GM23338 (cell line): ENCODE results near the gene FAM168A. TPM values are rescaled to one million over a fixed set of nuclear protein-coding genes. Genes with fewer than 3 reads are reported as not detected.
"Not testable (repeated sequence)": the region's sequence is repeated elsewhere in the genome, so short reads cannot be mapped to it uniquely, and the experiment has no call there.

Experiments used
- ATAC-seq: fragments of 200-7000 bp; cut with Tn5 transposase; 3 replicates; pipeline ENCODE4 v1.9.1; 2020
- DNase-seq: peaks from one replicate; pipeline ENCODE4 v3.0.0-alpha.2; 2015; ENCODE audit warnings: low spot score
- H2AFZ ChIP-seq: fragments of 200-600 bp; sonication (generic); 2 replicates; pipeline ENCODE4 v1.8.0; 2016; ENCODE audit warnings: antibody characterized with exemption, mild to moderate bottlenecking, moderate library complexity
- H3F3A ChIP-seq: fragments of 200-600 bp; sonication (generic); replicated peaks from 2 replicates; pipeline ENCODE4 v1.8.0; 2017; ENCODE audit warnings: antibody characterized with exemption, mixed run types, low read depth
- H3K27ac ChIP-seq: fragments of 200-600 bp; sonication (generic); 2 replicates; pipeline ENCODE4 v1.6.1; 2016; ENCODE audit warnings: low read depth
- H3K27me3 ChIP-seq: fragments of 200-600 bp; sonication (generic); 2 replicates; pipeline ENCODE4 v1.8.0; 2016; ENCODE audit warnings: mild to moderate bottlenecking, mixed run types, moderate library complexity; ENCODE audit not compliant: insufficient read depth
- H3K36me3 ChIP-seq: fragments of 200-600 bp; sonication (generic); 2 replicates; pipeline ENCODE4 v1.8.0; 2016; ENCODE audit warnings: mild to moderate bottlenecking; ENCODE audit not compliant: insufficient read depth
- H3K4me1 ChIP-seq: fragments of 200-600 bp; sonication (generic); 2 replicates; pipeline ENCODE4 v1.8.0; 2016; ENCODE audit warnings: mild to moderate bottlenecking, moderate library complexity; ENCODE audit not compliant: insufficient read depth
- H3K4me2 ChIP-seq: fragments of 200-600 bp; sonication (generic); 2 replicates; pipeline ENCODE4 v1.7.1; 2017; ENCODE audit warnings: mixed run types
- H3K4me3 ChIP-seq: fragments of 200-600 bp; sonication (generic); 2 replicates; pipeline ENCODE4 v1.6.1; 2016; ENCODE audit warnings: mixed run types
- H3K79me2 ChIP-seq: fragments of 200-600 bp; sonication (generic); replicated peaks from 2 replicates; pipeline ENCODE4 v1.8.0; 2017; ENCODE audit warnings: mild to moderate bottlenecking; ENCODE audit not compliant: insufficient read depth
- H3K9me2 ChIP-seq: fragments of 200-600 bp; sonication (generic); 2 replicates; pipeline ENCODE4 v1.8.0; 2017; ENCODE audit not compliant: insufficient read depth
- H4K20me1 ChIP-seq: fragments of 200-600 bp; sonication (generic); replicated peaks from 2 replicates; pipeline ENCODE4 v1.8.0; 2017; ENCODE audit warnings: mild to moderate bottlenecking; ENCODE audit not compliant: insufficient read depth
- H3K27ac Mint-ChIP-seq: 2 replicates; pipeline ENCODE4 v1.8.0; 2020; ENCODE audit warnings: inconsistent platforms, mild to moderate bottlenecking, moderate library complexity, mixed read lengths
- H3K27me3 Mint-ChIP-seq: 3 replicates; pipeline ENCODE4 v1.8.0; 2022; ENCODE audit warnings: low read depth, mild to moderate bottlenecking, moderate library complexity, mixed read lengths, inconsistent platforms; ENCODE audit not compliant: insufficient read depth, poor library complexity
- H3K36me3 Mint-ChIP-seq: 3 replicates; pipeline ENCODE4 v1.8.0; 2021; ENCODE audit warnings: low read depth, mild to moderate bottlenecking, inconsistent platforms, moderate library complexity, mixed read lengths
- H3K4me1 Mint-ChIP-seq: 3 replicates; pipeline ENCODE4 v1.8.0; 2020; ENCODE audit warnings: mild to moderate bottlenecking, inconsistent platforms, mixed read lengths
- H3K4me3 Mint-ChIP-seq: 3 replicates; pipeline ENCODE4 v1.8.0; 2021; ENCODE audit warnings: moderate library complexity, mild to moderate bottlenecking, inconsistent platforms, mixed read lengths
- H3K9me3 Mint-ChIP-seq: 3 replicates; pipeline ENCODE4 v1.8.0; 2020; ENCODE audit warnings: moderate library complexity, mild to moderate bottlenecking, inconsistent platforms, mixed read lengths
- CTCF ChIP-seq, 2 experiments: fragments of 200-600 bp in 1 of 2; sonication (generic) in 1 of 2; conservative IDR thresholded peaks; 2 replicates each; pipeline versions ENCODE4 v1.5.1 to v1.6.1; 2016 to 2017; ENCODE audit warnings: antibody characterized with exemption in 2 of 2, low read depth in 2 of 2, mild to moderate bottlenecking in 2 of 2, moderate library complexity in 1 of 2
- EZH2phosphoT487 ChIP-seq: fragments of 200-600 bp; sonication (generic); IDR thresholded peaks from one replicate; pipeline ENCODE4 v1.8.1; 2018; ENCODE audit warnings: antibody characterized with exemption; ENCODE audit not compliant: unreplicated experiment
- POLR2AphosphoS5 ChIP-seq: IDR thresholded peaks from 2 replicates; pipeline ENCODE4 v1.6.1; 2016; ENCODE audit warnings: antibody characterized with exemption, low read depth
- REST ChIP-seq: IDR thresholded peaks from one replicate; pipeline ENCODE4 v1.6.1; 2018; ENCODE audit warnings: antibody characterized with exemption; ENCODE audit not compliant: unreplicated experiment
- STAT1 ChIP-seq: IDR thresholded peaks from one replicate; pipeline ENCODE4 v1.6.1; 2016; ENCODE audit warnings: antibody characterized with exemption; ENCODE audit not compliant: unreplicated experiment
- ZNF114 ChIP-seq: fragments of 250-450 bp; sonication (Bioruptor Pico); IDR thresholded peaks from 2 replicates; pipeline ENCODE4 v1.5.0; 2020; ENCODE audit warnings: mild to moderate bottlenecking, moderate library complexity
- ZNF331 ChIP-seq: fragments of 250-450 bp; sonication (Bioruptor Pico); IDR thresholded peaks from 2 replicates; pipeline ENCODE4 v1.5.0; 2020; ENCODE audit warnings: low read depth, mild to moderate bottlenecking, moderate library complexity
- polyA plus RNA-seq: library from polyadenylated mRNA; unstranded; fragments of >200 nt; fragmentation: Nextera tagmentation; extraction: Ambion mirVana; gene quantifications from 2 replicates; pipeline ENCODE4 v1.2.1, GENCODE V29; 2016
- total RNA-seq: library from RNA; depleted of rRNA; stranded (reverse); fragments of >200 nt; shearing (Covaris generic); gene quantifications from 2 replicates; pipeline ENCODE4 v1.2.3, GENCODE V29; 2014
- TF ChIP-seq, protein P1 (sequence below): IDR thresholded peaks from 2 replicates; pipeline ENCODE4 v1.6.1; 2016; ENCODE audit warnings: antibody characterized with exemption

FAM168A gene
- total and polyA plus RNA-seq, 2 experiments from 2014 or later, result 8.0 to 20.3 TPM

DNA sequence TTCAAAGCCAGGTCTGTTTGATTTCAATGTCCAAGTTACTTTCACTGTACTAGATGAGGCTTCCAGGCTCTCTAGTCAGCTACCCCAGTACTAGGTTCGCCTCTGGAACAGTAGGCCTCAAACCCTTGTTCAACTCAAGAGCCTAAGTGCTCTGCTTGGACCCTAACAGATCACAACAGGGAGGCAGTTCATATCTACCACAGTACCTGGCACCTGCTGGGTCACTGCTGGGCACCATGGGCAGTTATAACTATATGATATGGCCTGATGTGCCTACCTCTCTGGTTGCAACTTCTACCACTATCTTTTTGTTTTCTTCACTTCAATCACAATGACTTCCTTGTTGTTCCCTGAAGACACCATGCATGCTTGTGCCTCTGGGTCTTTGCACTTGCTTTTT lies 124.7 kb downstream of the FAM168A start:
- H3K9me2 ChIP-seq, result no peaks in the 10 kb centered on the region
- H4K20me1 ChIP-seq, result peaks cover 4% of the 10 kb centered on the region; the same call in 1 of the 2 replicates
- DNase-seq, result no peak
- H3K79me2 ChIP-seq, result peaks cover 36% of the 10 kb centered on the region
- no peaks in the 10 kb centered on the region for H3K36me3 ChIP-seq
- ATAC-seq, result no peak
- TF ChIP-seq POLR2AphosphoS5, result no peak
- TF ChIP-seq STAT1, result no peak
- TF ChIP-seq, protein P1, sequence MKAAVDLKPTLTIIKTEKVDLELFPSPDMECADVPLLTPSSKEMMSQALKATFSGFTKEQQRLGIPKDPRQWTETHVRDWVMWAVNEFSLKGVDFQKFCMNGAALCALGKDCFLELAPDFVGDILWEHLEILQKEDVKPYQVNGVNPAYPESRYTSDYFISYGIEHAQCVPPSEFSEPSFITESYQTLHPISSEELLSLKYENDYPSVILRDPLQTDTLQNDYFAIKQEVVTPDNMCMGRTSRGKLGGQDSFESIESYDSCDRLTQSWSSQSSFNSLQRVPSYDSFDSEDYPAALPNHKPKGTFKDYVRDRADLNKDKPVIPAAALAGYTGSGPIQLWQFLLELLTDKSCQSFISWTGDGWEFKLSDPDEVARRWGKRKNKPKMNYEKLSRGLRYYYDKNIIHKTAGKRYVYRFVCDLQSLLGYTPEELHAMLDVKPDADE, result no peak
- no peak for TF ChIP-seq EZH2phosphoT487
- TF ChIP-seq ZNF114 (CRISPR knock-in tag), result no peak
- no peak for TF ChIP-seq CTCF (conservative IDR thresholded peaks at IDR 0.05; ENCODE audit: low read depth in 2 of 2)
- TF ChIP-seq ZNF331, result no peak
- Mint-ChIP-seq H3K27ac (no peak overlapping the region), H3K27me3 (peaks cover 2% of the 10 kb centered on the region), H3K4me1 (peaks cover 12% of the 10 kb centered on the region), H3K9me3 (peaks cover 9% of the 10 kb centered on the region; the same call in 2 of the 3 replicates), H3K4me3 (no peak overlapping the region), H3K36me3 (peaks cover 7% of the 10 kb centered on the region)
- H3K27me3 ChIP-seq, result no peaks in the 10 kb centered on the region
- H3K4me3 ChIP-seq, result no peak overlapping the region
- H3K27ac ChIP-seq, result no peak overlapping the region
- no peaks in the 10 kb centered on the region for H3F3A ChIP-seq
- no peak overlapping the region for H2AFZ ChIP-seq
- no peak overlapping the region for H3K4me2 ChIP-seq
- H3K4me1 ChIP-seq, result peaks cover 7% of the 10 kb centered on the region; the same call in 1 of the 2 replicates

DNA sequence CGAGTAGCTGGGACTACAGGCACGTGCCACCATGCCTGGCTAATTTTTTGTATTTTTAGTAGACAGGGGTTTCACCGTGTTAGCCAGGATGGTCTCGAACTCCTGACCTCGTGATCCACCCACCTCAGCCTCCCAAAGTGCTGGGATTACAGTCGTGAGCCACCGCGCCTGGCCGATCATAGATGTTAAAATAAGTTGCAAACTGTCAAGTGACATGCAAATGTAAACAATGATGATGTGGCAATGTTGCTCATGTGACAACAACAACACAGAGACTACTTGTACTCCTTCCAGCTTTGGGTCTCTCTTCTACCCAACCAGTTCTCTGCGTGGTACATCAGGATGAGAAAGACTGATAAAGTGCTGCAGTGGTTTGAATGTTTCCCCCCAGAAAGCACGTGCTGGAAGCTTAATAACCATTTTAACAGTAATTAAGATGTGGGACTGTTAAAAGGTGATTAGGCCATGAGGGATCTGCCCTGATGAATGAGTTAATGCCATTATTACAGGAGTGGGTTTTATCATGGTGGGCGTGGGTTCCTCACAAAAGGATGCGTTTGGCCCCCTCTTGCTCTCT lies 127.8 kb downstream of the FAM168A start:
- H3K9me2 ChIP-seq, H3F3A ChIP-seq, H3K36me3 ChIP-seq, H3K27me3 Mint-ChIP-seq, H2AFZ ChIP-seq, H3K27ac ChIP-seq, H3K4me3 ChIP-seq, H3K36me3 Mint-ChIP-seq, H3K4me1 Mint-ChIP-seq, ATAC-seq, H4K20me1 ChIP-seq, H3K9me3 Mint-ChIP-seq, H3K4me1 ChIP-seq, DNase-seq, H3K27me3 ChIP-seq, H3K4me3 Mint-ChIP-seq, H3K4me2 ChIP-seq: not testable (repeated sequence)
- peaks cover 15% of the 10 kb centered on the region; the same call in 1 of the 2 replicates for H3K79me2 ChIP-seq
- 0 out of 2 replicates have a peak overlapping the region, but pooled peaks have one; percentile 30 for H3K27ac Mint-ChIP-seq

- H3K4me1 Mint-ChIP-seq, result no peaks in the 10 kb centered on the region
- H3K36me3 ChIP-seq, result no peaks in the 10 kb centered on the region
- H3K27ac Mint-ChIP-seq, result no peak overlapping the region
- H3K9me3 Mint-ChIP-seq, result no peaks in the 10 kb centered on the region
- H3K27ac ChIP-seq, result no peak overlapping the region
- no peaks in the 10 kb centered on the region for H3F3A ChIP-seq
- H3K4me2 ChIP-seq, result no peak overlapping the region
- DNase-seq, result no peak
- no peaks in the 10 kb centered on the region for H3K27me3 ChIP-seq
- H3K36me3 Mint-ChIP-seq, result no peaks in the 10 kb centered on the region
- H3K4me3 ChIP-seq, result no peak overlapping the region
- no peaks in the 10 kb centered on the region for H3K4me1 ChIP-seq
- peaks cover 2% of the 10 kb centered on the region for H3K27me3 Mint-ChIP-seq
- peaks cover 4% of the 10 kb centered on the region; the same call in 1 of the 2 replicates for H4K20me1 ChIP-seq
- H2AFZ ChIP-seq, result no peak overlapping the region
- H3K9me2 ChIP-seq, result no peaks in the 10 kb centered on the region
- no peak for ATAC-seq
- H3K79me2 ChIP-seq, result 0 out of 2 replicates have a peak, but pooled peaks cover 8% of the 10 kb centered on the region
- no peak overlapping the region for H3K4me3 Mint-ChIP-seq
- TF ChIP-seq POLR2AphosphoS5 (no peak), REST (no peak)
Observed at GRCh38 chr11:73469401-73469800, 128.5 kb downstream of the FAM168A start.
